Mesendoderm (in vitro differentiated cells): ENCODE measurements around the gene LY86.

ENCODE experiments used
- DNase-seq: peaks from one replicate; pipeline ENCODE4 v3.0.0; 2013
- H2AK5ac ChIP-seq: 2 replicates; pipeline ENCODE4 v1.6.1; 2013; ENCODE audit warnings: low read length, inconsistent platforms
- H2BK120ac ChIP-seq: 2 replicates; pipeline ENCODE4 v1.6.1; 2013; ENCODE audit warnings: low read depth, mild to moderate bottlenecking, low read length, moderate library complexity, mixed read lengths
- H2BK15ac ChIP-seq: replicated peaks from 2 replicates; pipeline ENCODE4 v1.6.1; 2013; ENCODE audit warnings: low read depth, mild to moderate bottlenecking, moderate library complexity
- H2BK5ac ChIP-seq: 2 replicates; pipeline ENCODE4 v1.6.1; 2013; ENCODE audit warnings: low read length, inconsistent platforms
- H3K18ac ChIP-seq: 2 replicates; pipeline ENCODE4 v1.6.1; 2013; ENCODE audit warnings: mild to moderate bottlenecking, low read length, mixed read lengths
- H3K23ac ChIP-seq: one replicate; pipeline ENCODE4 v1.6.1; 2013; ENCODE audit warnings: low read length
- H3K27ac ChIP-seq: 2 replicates; pipeline ENCODE4 v1.5.1; 2013; ENCODE audit warnings: low read depth, mild to moderate bottlenecking, inconsistent platforms, low read length, moderate library complexity
- H3K27me3 ChIP-seq: 2 replicates; pipeline ENCODE4 v1.6.1; 2013; ENCODE audit warnings: low read length, control low read depth, mild to moderate bottlenecking, inconsistent platforms; ENCODE audit not compliant: insufficient read depth, poor library complexity
- H3K36me3 ChIP-seq: 2 replicates; pipeline ENCODE4 v1.6.1; 2013; ENCODE audit warnings: low read length, inconsistent platforms; ENCODE audit not compliant: control insufficient read depth, insufficient read depth
- H3K4ac ChIP-seq: one replicate; pipeline ENCODE4 v1.6.1; 2013; ENCODE audit warnings: low read depth, mild to moderate bottlenecking, low read length, moderate library complexity
- H3K4me1 ChIP-seq: 2 replicates; pipeline ENCODE4 v1.6.1; 2013; ENCODE audit warnings: low read depth, low read length, inconsistent platforms; ENCODE audit not compliant: control insufficient read depth
- H3K4me2 ChIP-seq: 2 replicates; pipeline ENCODE4 v1.6.1; 2013; ENCODE audit warnings: low read length
- H3K4me3 ChIP-seq: 2 replicates; pipeline ENCODE4 v1.5.1; 2013; ENCODE audit warnings: mild to moderate bottlenecking, low read length
- H3K56ac ChIP-seq: one replicate; pipeline ENCODE4 v1.6.1; 2013; ENCODE audit warnings: low read length
- H3K79me1 ChIP-seq: 2 replicates; pipeline ENCODE4 v1.6.1; 2013; ENCODE audit warnings: low read length, inconsistent platforms
- H3K79me2 ChIP-seq: 2 replicates; pipeline ENCODE4 v1.6.1; 2013; ENCODE audit warnings: mild to moderate bottlenecking, low read length; ENCODE audit not compliant: control insufficient read depth, insufficient read depth
- H3K9ac ChIP-seq: 2 replicates; pipeline ENCODE4 v1.6.1; 2013; ENCODE audit warnings: low read length, inconsistent platforms
- H4K5ac ChIP-seq: one replicate; pipeline ENCODE4 v1.6.1; 2013; ENCODE audit warnings: low read length
- H4K8ac ChIP-seq: one replicate; pipeline ENCODE4 v1.6.1; 2013; ENCODE audit warnings: low read depth, mild to moderate bottlenecking, control low read depth, low read length, moderate library complexity
- WGBS: extraction: QIAGEN DNeasy Blood & Tissue Kit; methylation state at CpG from one replicate; pipeline ENCODE4 v1.1.7; 2013; ENCODE audit warnings: low lambda C conversion rate, missing lambda C conversion rate; ENCODE audit not compliant: insufficient coverage; ENCODE audit errors: extremely low coverage; 5-methylcytosine and 5-hydroxymethylcytosine counted together

The LY86 gene

GRCh38 chr6:6566766-6567165 is 21.8 kb upstream of the LY86 start:
- H3K27ac ChIP-seq: no peak overlapping the region
- no peak for DNase-seq
- no peaks in the 10 kb centered on the region for H3K27me3 ChIP-seq
- H2AK5ac ChIP-seq: no peak overlapping the region
- no peak overlapping the region for H3K4me2 ChIP-seq
- no peak overlapping the region for H2BK5ac ChIP-seq
- no peaks in the 10 kb centered on the region for H3K36me3 ChIP-seq
- no peak overlapping the region for H3K4ac ChIP-seq
- no peak overlapping the region for H2BK120ac ChIP-seq
- no peaks in the 10 kb centered on the region for H3K79me1 ChIP-seq
- no peak overlapping the region for H3K56ac ChIP-seq
- H3K4me1 ChIP-seq: no peaks in the 10 kb centered on the region
- H2BK15ac ChIP-seq: no peak overlapping the region
- H3K18ac ChIP-seq: no peak overlapping the region
- H4K5ac ChIP-seq: no peak overlapping the region
- no peaks in the 10 kb centered on the region for H3K79me2 ChIP-seq
- no peak overlapping the region for H4K8ac ChIP-seq
- H3K9ac ChIP-seq: no peak overlapping the region
- WGBS: no CpG with 5 or more reads among the region's 4 CpGs
- no peak overlapping the region for H3K23ac ChIP-seq
- no peak overlapping the region for H3K4me3 ChIP-seq

- Histone ChIP-seq H3K27ac (no peak overlapping the region), H3K9ac (no peak overlapping the region), H3K27me3 (no peaks in the 10 kb centered on the region), H3K4me2 (no peak overlapping the region), H3K23ac (no peak overlapping the region), H3K79me1 (no peaks in the 10 kb centered on the region), H3K4me1 (no peaks in the 10 kb centered on the region), H3K56ac (no peak overlapping the region), H2BK15ac (no peak overlapping the region), H2BK120ac (no peak overlapping the region), H3K4ac (no peak overlapping the region), H3K4me3 (no peak overlapping the region), H4K8ac (no peak overlapping the region), H4K5ac (no peak overlapping the region), H3K36me3 (no peaks in the 10 kb centered on the region), H3K18ac (no peak overlapping the region), H2BK5ac (no peak overlapping the region), H3K79me2 (no peaks in the 10 kb centered on the region), H2AK5ac (no peak overlapping the region)
- no peak for DNase-seq
- WGBS: no CpG with 5 or more reads among the region's 13 CpGs
Observed at GRCh38 chr6:6569096-6569810, 19.3 kb upstream of the LY86 start.

GRCh38 chr6:6569811-6570164 is 18.7 kb upstream of the LY86 start:
- Histone ChIP-seq H4K8ac (no peak overlapping the region), H3K9ac (no peak overlapping the region), H3K27me3 (no peaks in the 10 kb centered on the region), H2BK120ac (no peak overlapping the region), H3K56ac (no peak overlapping the region), H3K27ac (no peak overlapping the region), H3K23ac (no peak overlapping the region), H3K4me3 (no peak overlapping the region), H2BK15ac (no peak overlapping the region), H3K36me3 (no peaks in the 10 kb centered on the region), H3K4me2 (no peak overlapping the region), H3K79me2 (no peaks in the 10 kb centered on the region), H2AK5ac (no peak overlapping the region), H3K79me1 (no peaks in the 10 kb centered on the region), H3K18ac (no peak overlapping the region), H2BK5ac (no peak overlapping the region), H4K5ac (no peak overlapping the region), H3K4me1 (no peaks in the 10 kb centered on the region), H3K4ac (no peak overlapping the region)
- no CpG with 5 or more reads among the region's 2 CpGs for WGBS
- no peak for DNase-seq

DNA sequence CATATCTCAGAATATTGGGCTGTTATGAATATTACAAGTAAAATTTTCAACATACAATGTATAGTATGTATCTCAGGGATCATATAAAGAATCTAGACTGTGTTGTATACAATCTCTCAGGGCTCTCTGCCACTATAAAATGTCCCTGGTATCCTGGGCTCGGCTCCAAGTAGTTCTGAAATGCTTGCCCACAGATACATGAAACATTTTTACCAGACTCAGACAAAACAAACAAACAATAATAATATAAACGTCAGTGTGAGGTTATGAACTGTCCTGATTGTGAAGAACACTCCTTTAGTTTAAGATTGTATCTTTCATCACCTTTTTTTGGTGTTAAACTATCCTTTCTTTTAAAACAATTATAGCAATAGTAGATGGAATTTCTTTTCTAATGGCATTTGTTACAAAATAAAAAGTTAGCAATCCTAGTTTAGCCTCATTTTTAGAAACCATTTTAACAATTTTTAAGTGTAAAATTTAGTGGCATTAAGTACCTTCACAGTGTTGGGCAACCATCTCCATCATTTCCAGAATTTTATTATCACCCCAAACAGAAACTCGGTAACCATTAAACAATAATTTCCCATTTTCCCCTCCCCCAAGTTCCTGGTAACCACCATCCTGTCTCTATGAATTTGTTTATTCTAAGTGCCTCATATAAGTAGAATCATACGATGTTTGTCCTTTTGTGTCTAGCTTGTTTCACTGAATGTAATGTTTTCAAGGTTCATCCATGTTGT is 17.4 kb upstream of the LY86 start:
- no peak for DNase-seq
- no CpG with 5 or more reads among the region's 4 CpGs for WGBS

DNA sequence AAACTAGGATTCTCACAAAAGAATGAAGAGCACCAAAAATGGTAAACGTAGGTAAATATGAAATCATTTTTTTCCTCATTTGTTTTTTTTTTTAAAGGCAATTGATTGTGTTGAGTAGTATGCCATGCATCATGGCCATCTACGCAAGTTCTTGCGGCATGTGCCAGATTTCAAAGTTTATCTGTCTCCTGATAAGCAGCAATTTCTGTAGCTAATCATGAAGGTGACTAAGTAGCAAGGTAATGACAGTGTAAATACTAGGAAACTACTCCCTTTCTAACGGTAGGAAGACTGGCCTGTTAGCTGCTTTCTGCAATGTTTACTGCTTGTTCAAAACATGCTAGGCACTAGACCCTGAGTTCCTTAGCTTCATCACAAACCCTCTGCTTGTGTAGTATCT is 13.4 kb upstream of the LY86 start:
- Histone ChIP-seq H3K18ac (no peak overlapping the region), H2AK5ac (no peak overlapping the region), H4K5ac (no peak overlapping the region), H3K27ac (no peak overlapping the region), H4K8ac (no peak overlapping the region), H3K79me2 (no peaks in the 10 kb centered on the region), H2BK120ac (no peak overlapping the region), H3K4me1 (no peaks in the 10 kb centered on the region), H2BK15ac (no peak overlapping the region), H3K4me3 (no peak overlapping the region), H3K4ac (no peak overlapping the region), H3K9ac (no peak overlapping the region), H3K4me2 (no peak overlapping the region), H3K23ac (no peak overlapping the region), H3K27me3 (no peaks in the 10 kb centered on the region), H2BK5ac (no peak overlapping the region), H3K56ac (no peak overlapping the region), H3K79me1 (no peaks in the 10 kb centered on the region), H3K36me3 (no peaks in the 10 kb centered on the region)
- DNase-seq: no peak
- no CpG with 5 or more reads among the region's 4 CpGs for WGBS

More for the DNA sequence above, 17.4 kb upstream of the LY86 start:
- Histone ChIP-seq H3K79me2 (no peaks in the 10 kb centered on the region), H4K5ac (no peak overlapping the region), H2BK5ac (no peak overlapping the region), H4K8ac (no peak overlapping the region), H3K4me3 (no peak overlapping the region), H3K27me3 (no peaks in the 10 kb centered on the region), H3K27ac (no peak overlapping the region), H3K23ac (no peak overlapping the region), H2AK5ac (no peak overlapping the region), H2BK15ac (no peak overlapping the region), H3K4me1 (no peaks in the 10 kb centered on the region), H3K9ac (no peak overlapping the region), H3K79me1 (no peaks in the 10 kb centered on the region), H2BK120ac (no peak overlapping the region), H3K56ac (no peak overlapping the region), H3K18ac (no peak overlapping the region), H3K36me3 (no peaks in the 10 kb centered on the region), H3K4ac (no peak overlapping the region), H3K4me2 (no peak overlapping the region)
